Tibial nerve (tissue), 4 donors: ENCODE results near the gene NACA. TPM values are rescaled to one million over a fixed set of nuclear protein-coding genes. Genes with fewer than 3 reads are reported as not detected.

Source experiments
- DNase-seq, 2 donors: peaks; one replicate each; pipeline ENCODE4 v3.0.0-alpha.2; 2019; ENCODE audit warnings: low spot score in 2 of 2
- H3K27ac ChIP-seq, 4 donors: fragments of 200-600 bp; sonication (generic) in 3 of 4; one replicate each; pipeline ENCODE4 v1.5.1; 2017 to 2019; ENCODE audit warnings: mild to moderate bottlenecking in 1 of 4
- H3K27me3 ChIP-seq, 2 donors: fragments of 200-600 bp; sonication (generic) in 1 of 2; one replicate each; pipeline versions ENCODE4 v1.5.1 to v1.6.0; 2017 to 2019
- H3K36me3 ChIP-seq, 3 donors: fragments of 200-600 bp; sonication (generic); one replicate each; pipeline ENCODE4 v1.5.1; 2018 to 2019
- H3K4me1 ChIP-seq, 4 donors: fragments of 200-600 bp; sonication (generic) in 3 of 4; one replicate each; pipeline ENCODE4 v1.5.1; 2017 to 2019
- H3K4me3 ChIP-seq, 4 donors: fragments of 200-600 bp; sonication (generic) in 3 of 4; one replicate each; pipeline ENCODE4 v1.5.1; 2017 to 2019; ENCODE audit warnings: mild to moderate bottlenecking in 1 of 4, moderate library complexity in 1 of 4
- H3K9me3 ChIP-seq, 4 donors: fragments of 200-600 bp; sonication (generic) in 3 of 4; one replicate each; pipeline ENCODE4 v1.5.1; 2017 to 2019
- CTCF ChIP-seq, 5 experiments: fragments of 200-600 bp in 3 of 5; fragments of 450-650 bp in 2 of 5; sonication (generic) in 3 of 5; IDR thresholded peaks; one replicate each; pipeline ENCODE4 v1.5.1; 2016 to 2019; ENCODE audit warnings: antibody characterized with exemption in 5 of 5, mild to moderate bottlenecking in 3 of 5, moderate library complexity in 2 of 5
- EP300 ChIP-seq, 2 donors: sonication (generic); formaldehyde crosslinking; IDR thresholded peaks; one replicate each; pipeline ENCODE4 v1.6.1; 2017; ENCODE audit warnings: antibody characterized with exemption in 2 of 2, mild to moderate bottlenecking in 1 of 2
- POLR2A ChIP-seq, 2 donors: fragments of 450-650 bp; IDR thresholded peaks; one replicate each; pipeline ENCODE4 v1.6.1; 2017; ENCODE audit warnings: antibody characterized with exemption in 2 of 2, mild to moderate bottlenecking in 2 of 2, moderate library complexity in 2 of 2
- WGBS, 2 donors: methylation state at CpG; one replicate each; pipeline ENCODE4 v1.1.5; 2018; 5-methylcytosine and 5-hydroxymethylcytosine counted together
- total RNA-seq, 4 donors: library from RNA; depleted of rRNA; stranded (reverse); fragments of >200 nt; gene quantifications; one replicate each; pipeline ENCODE4 v1.1.0, GENCODE V29; 2016

NACA gene
- total RNA-seq, 4 donors from 2014 or later = 829 to 1,085 (median 948) TPM

GRCh38 chr12:56723889-56724700 lies 1.0 kb downstream of the NACA start:
- peaks cover 0 to 54% (median 49%) of the 10 kb centered on the region in 4 donors for H3K4me1 ChIP-seq
- no peaks in the 10 kb centered on the region for H3K9me3 ChIP-seq
- DNase-seq = peak; percentile 44 to 85
- H3K4me3 ChIP-seq = peak overlapping the region; percentile 65 to 95 (median 76)
- H3K27me3 ChIP-seq = no peaks in the 10 kb centered on the region
- 1% methylated on average over 14 of the region's 14 CpGs for WGBS, 2 donors
- TF ChIP-seq EP300 (IDR thresholded peaks at IDR 0.05) (peak in 1 of 2 donors; percentile 74), CTCF (IDR thresholded peaks at IDR 0.05) (no peak), POLR2A (IDR thresholded peaks at IDR 0.05) (peak in 1 of 2 donors; percentile 11)
- H3K27ac ChIP-seq = peak overlapping the region; percentile 80 to 97 (median 92)
- H3K36me3 ChIP-seq = peaks cover 0 to 29% (median 0%) of the 10 kb centered on the region in 3 donors

- peaks cover 0 to 37% (median 0%) of the 10 kb centered on the region in 3 donors for H3K36me3 ChIP-seq
- H3K4me3 ChIP-seq = peak overlapping the region; percentile 65 to 95 (median 76)
- H3K27ac ChIP-seq = peak overlapping the region; percentile 80 to 97 (median 92)
- WGBS, 2 donors = 34 to 38% methylated on average over 3 of the region's 3 CpGs
- H3K4me1 ChIP-seq = peaks cover 0 to 62% (median 56%) of the 10 kb centered on the region in 4 donors
- no peak for DNase-seq
- TF ChIP-seq POLR2A (IDR thresholded peaks at IDR 0.05) (no peak), EP300 (IDR thresholded peaks at IDR 0.05) (no peak), CTCF (IDR thresholded peaks at IDR 0.05) (no peak)
- H3K9me3 ChIP-seq = no peaks in the 10 kb centered on the region
- H3K27me3 ChIP-seq = no peaks in the 10 kb centered on the region
Measured at GRCh38 chr12:56723352-56723751, 1.7 kb downstream of the NACA start.

- no peak for DNase-seq
- Histone ChIP-seq H3K36me3 (peaks cover 0 to 38% (median 0%) of the 10 kb centered on the region in 3 donors), H3K27ac (peak overlapping the region in 3 of 4 donors; percentile 75 to 97 (median 88)), H3K27me3 (no peaks in the 10 kb centered on the region), H3K4me3 (peak overlapping the region in 2 of 4 donors; percentile 85 to 95), H3K4me1 (peaks cover 0 to 67% (median 60%) of the 10 kb centered on the region in 4 donors), H3K9me3 (no peaks in the 10 kb centered on the region)
- TF ChIP-seq EP300 (IDR thresholded peaks at IDR 0.05) (no peak), CTCF (IDR thresholded peaks at IDR 0.05) (no peak), POLR2A (IDR thresholded peaks at IDR 0.05) (no peak)
- 58 to 59% methylated on average over 4 of the region's 4 CpGs for WGBS, 2 donors
Measured at GRCh38 chr12:56722832-56723231, 2.3 kb downstream of the NACA start.

GRCh38 chr12:56721721-56722120 lies 3.4 kb downstream of the NACA start:
- Histone ChIP-seq H3K36me3 (peaks cover 0 to 41% (median 0%) of the 10 kb centered on the region in 3 donors), H3K4me1 (peaks cover 0 to 78% (median 71%) of the 10 kb centered on the region in 4 donors), H3K4me3 (no peak overlapping the region)

GRCh38 chr12:56721216-56721615 lies 3.9 kb downstream of the NACA start:
- Histone ChIP-seq H3K4me1 (peaks cover 0 to 83% (median 76%) of the 10 kb centered on the region in 4 donors), H3K9me3 (no peaks in the 10 kb centered on the region), H3K36me3 (peaks cover 0 to 46% (median 0%) of the 10 kb centered on the region in 3 donors), H3K27me3 (no peaks in the 10 kb centered on the region), H3K27ac (peak overlapping the region in 2 of 4 donors; percentile 75 to 97), H3K4me3 (no peak overlapping the region)
- DNase-seq = no peak
- 49 to 54% methylated on average over 2 of the region's 2 CpGs for WGBS, 2 donors
- TF ChIP-seq POLR2A (IDR thresholded peaks at IDR 0.05) = no peak
- no peak for TF ChIP-seq CTCF (IDR thresholded peaks at IDR 0.05)
- no peak for TF ChIP-seq EP300 (IDR thresholded peaks at IDR 0.05)

More at GRCh38 chr12:56721721-56722120, 3.4 kb downstream of the NACA start:
- Histone ChIP-seq H3K27ac (peak overlapping the region in 2 of 4 donors; percentile 75 to 97), H3K9me3 (no peaks in the 10 kb centered on the region), H3K27me3 (no peaks in the 10 kb centered on the region)
- 17 to 26% methylated on average over 2 of the region's 2 CpGs for WGBS, 2 donors
- DNase-seq = no peak
- TF ChIP-seq EP300 (IDR thresholded peaks at IDR 0.05) = no peak
